Measurements from ENCODE around the gene CKB.

GRCh38 chr14:103542605-103543088, 20.0 kb upstream of the CKB start:
- no peak for TF ChIP-seq GATA2 (IDR thresholded peaks at IDR 0.05; ENCODE audit: low read depth, low read length)
- TF ChIP-seq GATA3 (IDR thresholded peaks at IDR 0.05; ENCODE audit: low read depth, low read length), result no peak
